MCF 10A (cell line): Measurements from ENCODE around the gene MAN1C1. TPM values are rescaled to one million over a fixed set of nuclear protein-coding genes. Genes with fewer than 3 reads are reported as not detected.

Source experiments
- BruUV-seq: library from RNA; stranded (reverse); fragments of 400-500 nt; replicated peaks from 2 replicates; lab custom pipeline; 2021; lab: Mats Ljungman, UMichigan
- CTCF ChIA-PET: fragments of 300-600 bp; sonication (Branson Sonifier 250); formaldehyde crosslinking; extraction: SDS; loops from one replicate; lab custom pipeline; 2021; ENCODE audit warnings: antibody characterized with exemption, inconsistent platforms; lab: Yijun Ruan, JAX
- POLR2A ChIA-PET: fragments of 300-600, 350-650 bp; sonication (Branson Sonifier 250); formaldehyde crosslinking; extraction: SDS; loops from one replicate; lab custom pipeline; 2020; ENCODE audit warnings: antibody characterized with exemption, inconsistent platforms; lab: Yijun Ruan, JAX
- DNase-seq: peaks from one replicate; pipeline ENCODE4 v3.0.0-alpha.2; 2018; ENCODE audit not compliant: unreplicated experiment
- H3K27ac Mint-ChIP-seq: one replicate; pipeline ENCODE4 v1.8.0; 2022; ENCODE audit warnings: mild to moderate bottlenecking, low read depth, mixed read lengths; ENCODE audit not compliant: unreplicated experiment
- H3K27me3 Mint-ChIP-seq: one replicate; pipeline ENCODE4 v1.8.0; 2022; ENCODE audit warnings: mixed read lengths; ENCODE audit not compliant: insufficient read depth, unreplicated experiment
- H3K36me3 Mint-ChIP-seq: one replicate; pipeline ENCODE4 v1.8.0; 2022; ENCODE audit warnings: mild to moderate bottlenecking, moderate library complexity, mixed read lengths; ENCODE audit not compliant: insufficient read depth, unreplicated experiment
- H3K4me1 Mint-ChIP-seq: one replicate; pipeline ENCODE4 v1.8.0; 2022; ENCODE audit warnings: mixed read lengths; ENCODE audit not compliant: insufficient read depth, unreplicated experiment
- H3K4me3 Mint-ChIP-seq: one replicate; pipeline ENCODE4 v1.8.0; 2022; ENCODE audit warnings: mild to moderate bottlenecking, moderate library complexity, mixed read lengths; ENCODE audit not compliant: unreplicated experiment
- H3K9me3 Mint-ChIP-seq: one replicate; pipeline ENCODE4 v1.8.0; 2022; ENCODE audit warnings: mixed read lengths; ENCODE audit not compliant: unreplicated experiment
- CTCF ChIP-seq: fragments of 200-600 bp; IDR thresholded peaks from one replicate; pipeline ENCODE4 v1.8.0; 2022; ENCODE audit warnings: antibody characterized with exemption, mild to moderate bottlenecking; ENCODE audit not compliant: unreplicated experiment
- intact Hi-C: fragments of 100-400 bp; cut with micrococcal nuclease; formaldehyde crosslinking; loops from 2 replicates; pipeline ENCODE4 v1.14.1; 2022
- total RNA-seq: library from RNA; stranded (reverse); gene quantifications from 2 replicates; pipeline ENCODE4 v1.2.3, GENCODE V29; 2022

MAN1C1 gene
- total RNA-seq, 1 experiment from 2014 or later, result not detected

- Mint-ChIP-seq H3K36me3 (peaks cover 8% of the 10 kb centered on the region), H3K27me3 (no peaks in the 10 kb centered on the region), H3K4me3 (peak overlapping the region; percentile 79), H3K9me3 (no peaks in the 10 kb centered on the region), H3K4me1 (peaks cover 33% of the 10 kb centered on the region), H3K27ac (peak overlapping the region; percentile 89)
- intact Hi-C loops, result loop anchor here (2.0 to 5.0 kb wide), 3 partner anchors 38 to 176 kb away; partner anchors contain the start of genes AUNIP and PAFAH2
- ChIA-PET CTCF (interaction anchor here (0.6 to 1.7 kb wide), 7 partner anchors 9 to 176 kb away, joined by 3 to 10 read pairs (median 4); partner anchors contain the start of gene PAFAH2), POLR2A (interaction anchor here (0.8 to 4.9 kb wide), 12 partner anchors 10 to 214 kb away, joined by 3 to 46 read pairs (median 14); partner anchors contain the start of genes PAFAH2, PAQR7 and STMN1)
- TF ChIP-seq CTCF, result no peak
- no peak for DNase-seq
- no TSS peak for BruUV-seq
Observed at GRCh38 chr1:25821112-25821476, 204.5 kb downstream of the MAN1C1 start.

GRCh38 chr1:25821630-25822091 lies 205.1 kb downstream of the MAN1C1 start:
- intact Hi-C loops, result loop anchor here (2.0 to 5.0 kb wide), 3 partner anchors 37 to 176 kb away; partner anchors contain the start of genes AUNIP and PAFAH2
- Mint-ChIP-seq H3K4me3 (peak overlapping the region; percentile 79), H3K27ac (peak overlapping the region; percentile 89), H3K4me1 (peaks cover 33% of the 10 kb centered on the region), H3K36me3 (peaks cover 11% of the 10 kb centered on the region), H3K27me3 (no peaks in the 10 kb centered on the region), H3K9me3 (no peaks in the 10 kb centered on the region)
- peak; percentile 36 for DNase-seq
- ChIA-PET CTCF (interaction anchor here (0.9 to 1.3 kb wide), 3 partner anchors 10 to 15 kb away, joined by 3 to 5 read pairs (median 3); no protein-coding TSS in a partner anchor), POLR2A (interaction anchor here (1.0 to 4.9 kb wide), 8 partner anchors 9 to 176 kb away, joined by 3 to 46 read pairs (median 14); partner anchors contain the start of genes PAFAH2 and STMN1)
- no TSS peak for BruUV-seq
- no peak for TF ChIP-seq CTCF

GRCh38 chr1:25825605-25826004 lies 209.0 kb downstream of the MAN1C1 start:
- intact Hi-C loops, result no loop called here
- ChIA-PET CTCF (interaction anchor here (0.7 to 1.1 kb wide), 3 partner anchors 209 to 705 kb away, joined by 3 read pairs; no protein-coding TSS in a partner anchor), POLR2A (interaction anchor here (1.0 kb wide), 1 partner anchor 77 kb away, joined by 3 read pairs; no protein-coding TSS in a partner anchor)
- no peak for TF ChIP-seq CTCF
- DNase-seq, result no peak
- Mint-ChIP-seq H3K4me1 (peaks cover 22% of the 10 kb centered on the region), H3K27ac (no peak overlapping the region), H3K36me3 (peaks cover 50% of the 10 kb centered on the region), H3K9me3 (no peaks in the 10 kb centered on the region), H3K4me3 (no peak overlapping the region), H3K27me3 (no peaks in the 10 kb centered on the region)
- BruUV-seq, result no TSS peak

- no peak for TF ChIP-seq CTCF
- DNase-seq, result no peak
- intact Hi-C loops, result no loop called here
- peaks cover 14% of the 10 kb centered on the region for H3K4me1 Mint-ChIP-seq
- ChIA-PET POLR2A (no interaction called here), CTCF (interaction anchor here (0.6 to 1.1 kb wide), 3 partner anchors 13 to 704 kb away, joined by 3 read pairs; no protein-coding TSS in a partner anchor)
- no peaks in the 10 kb centered on the region for H3K27me3 Mint-ChIP-seq
- H3K27ac Mint-ChIP-seq, result no peak overlapping the region
- H3K9me3 Mint-ChIP-seq, result no peaks in the 10 kb centered on the region
- BruUV-seq, result no TSS peak
- H3K36me3 Mint-ChIP-seq, result peaks cover 60% of the 10 kb centered on the region
- no peak overlapping the region for H3K4me3 Mint-ChIP-seq
Observed at GRCh38 chr1:25826571-25826970, 210.0 kb downstream of the MAN1C1 start.
